Central memory CD8-positive, alpha-beta T cell (primary cell): ENCODE data around the gene PIEZO2.

ENCODE experiments used
- ATAC-seq: fragments of 150-1000 bp; cut with Tn5 transposase; replicated peaks from 2 replicates; pipeline ENCODE4 v1.10.0; 2022; ENCODE audit warnings: mild to moderate bottlenecking, moderate FRiP score, moderate number of reproducible peaks; ENCODE audit not compliant: poor library complexity, severe bottlenecking; ENCODE audit errors: extremely low read depth
- DNase-seq, 2 donors: peaks; one replicate each; pipeline ENCODE4 v3.0.0; 2021; ENCODE audit warnings: low spot score in 2 of 2
- H3K27ac Mint-ChIP-seq: one replicate; pipeline ENCODE4 v1.8.0; 2022; ENCODE audit warnings: low read depth, mild to moderate bottlenecking, moderate library complexity, mixed read lengths
- H3K27me3 Mint-ChIP-seq: one replicate; pipeline ENCODE4 v1.8.0; 2022; ENCODE audit warnings: mixed read lengths
- H3K36me3 Mint-ChIP-seq: one replicate; pipeline ENCODE4 v1.8.0; 2022; ENCODE audit warnings: mild to moderate bottlenecking, moderate library complexity, mixed read lengths; ENCODE audit not compliant: insufficient read depth
- H3K4me1 Mint-ChIP-seq: one replicate; pipeline ENCODE4 v1.8.0; 2022; ENCODE audit warnings: mixed read lengths
- H3K4me3 Mint-ChIP-seq: one replicate; pipeline ENCODE4 v1.8.0; 2022; ENCODE audit warnings: mild to moderate bottlenecking, moderate library complexity, mixed read lengths
- H3K9me3 Mint-ChIP-seq: one replicate; pipeline ENCODE4 v1.8.0; 2022; ENCODE audit warnings: mixed read lengths

The PIEZO2 gene

GRCh38 chr18:11119550-11119949, 29.8 kb downstream of the PIEZO2 start:
- Mint-ChIP-seq H3K27ac (no peak overlapping the region), H3K4me3 (no peak overlapping the region), H3K36me3 (no peaks in the 10 kb centered on the region), H3K9me3 (no peaks in the 10 kb centered on the region), H3K27me3 (no peaks in the 10 kb centered on the region), H3K4me1 (no peaks in the 10 kb centered on the region)
- no peak for ATAC-seq
- DNase-seq: no peak

GRCh38 chr18:11118051-11118766, 31.2 kb downstream of the PIEZO2 start:
- H3K4me3 Mint-ChIP-seq: no peak overlapping the region
- H3K27ac Mint-ChIP-seq: no peak overlapping the region

GRCh38 chr18:11115276-11115675, 34.1 kb downstream of the PIEZO2 start:
- no peaks in the 10 kb centered on the region for H3K4me1 Mint-ChIP-seq
- ATAC-seq (no peak), DNase-seq (no peak)
- H3K4me3 Mint-ChIP-seq: no peak overlapping the region
- no peak overlapping the region for H3K27ac Mint-ChIP-seq
- no peaks in the 10 kb centered on the region for H3K9me3 Mint-ChIP-seq
- no peaks in the 10 kb centered on the region for H3K27me3 Mint-ChIP-seq
- H3K36me3 Mint-ChIP-seq: no peaks in the 10 kb centered on the region

More at GRCh38 chr18:11118051-11118766, 31.2 kb downstream of the PIEZO2 start:
- Mint-ChIP-seq H3K4me1 (no peaks in the 10 kb centered on the region), H3K36me3 (no peaks in the 10 kb centered on the region), H3K9me3 (no peaks in the 10 kb centered on the region), H3K27me3 (no peaks in the 10 kb centered on the region)
- ATAC-seq (no peak), DNase-seq (no peak)

- no peaks in the 10 kb centered on the region for H3K4me1 Mint-ChIP-seq
- no peaks in the 10 kb centered on the region for H3K9me3 Mint-ChIP-seq
- no peak overlapping the region for H3K4me3 Mint-ChIP-seq
- no peak overlapping the region for H3K27ac Mint-ChIP-seq
- ATAC-seq (no peak), DNase-seq (no peak)
- H3K36me3 Mint-ChIP-seq: no peaks in the 10 kb centered on the region
- no peaks in the 10 kb centered on the region for H3K27me3 Mint-ChIP-seq
Observed at GRCh38 chr18:11114653-11115052, 34.7 kb downstream of the PIEZO2 start.

- Mint-ChIP-seq H3K9me3 (no peaks in the 10 kb centered on the region), H3K27me3 (no peaks in the 10 kb centered on the region), H3K4me1 (no peaks in the 10 kb centered on the region), H3K27ac (no peak overlapping the region), H3K4me3 (no peak overlapping the region), H3K36me3 (no peaks in the 10 kb centered on the region)
- DNase-seq (no peak), ATAC-seq (no peak)
Observed at GRCh38 chr18:11113937-11114336, 35.4 kb downstream of the PIEZO2 start.

- Mint-ChIP-seq H3K27ac (no peak overlapping the region), H3K4me3 (no peak overlapping the region), H3K4me1 (no peaks in the 10 kb centered on the region), H3K27me3 (no peaks in the 10 kb centered on the region), H3K9me3 (no peaks in the 10 kb centered on the region), H3K36me3 (no peaks in the 10 kb centered on the region)
- ATAC-seq: no peak
- DNase-seq: no peak
Observed at GRCh38 chr18:11113046-11113548, 36.3 kb downstream of the PIEZO2 start.

- no peaks in the 10 kb centered on the region for H3K4me1 Mint-ChIP-seq
- no peaks in the 10 kb centered on the region for H3K36me3 Mint-ChIP-seq
- no peaks in the 10 kb centered on the region for H3K27me3 Mint-ChIP-seq
- DNase-seq (no peak), ATAC-seq (no peak)
- H3K9me3 Mint-ChIP-seq: no peaks in the 10 kb centered on the region
- no peak overlapping the region for H3K27ac Mint-ChIP-seq
- no peak overlapping the region for H3K4me3 Mint-ChIP-seq
Observed at GRCh38 chr18:11112286-11112685, 37.1 kb downstream of the PIEZO2 start.

GRCh38 chr18:11110509-11110908, 38.9 kb downstream of the PIEZO2 start:
- no peaks in the 10 kb centered on the region for H3K36me3 Mint-ChIP-seq
- no peaks in the 10 kb centered on the region for H3K27me3 Mint-ChIP-seq
- ATAC-seq: no peak
- no peaks in the 10 kb centered on the region for H3K9me3 Mint-ChIP-seq
- H3K4me1 Mint-ChIP-seq: no peaks in the 10 kb centered on the region
- no peak overlapping the region for H3K4me3 Mint-ChIP-seq
- no peak overlapping the region for H3K27ac Mint-ChIP-seq
- no peak for DNase-seq

GRCh38 chr18:11108947-11109346, 40.4 kb downstream of the PIEZO2 start:
- no peak for ATAC-seq
- H3K4me3 Mint-ChIP-seq: no peak overlapping the region

GRCh38 chr18:11106894-11107293, 42.5 kb downstream of the PIEZO2 start:
- Mint-ChIP-seq H3K4me3 (no peak overlapping the region), H3K4me1 (no peaks in the 10 kb centered on the region), H3K27me3 (no peaks in the 10 kb centered on the region), H3K27ac (no peak overlapping the region), H3K9me3 (no peaks in the 10 kb centered on the region), H3K36me3 (no peaks in the 10 kb centered on the region)
- ATAC-seq (no peak), DNase-seq (no peak)

More at GRCh38 chr18:11108947-11109346, 40.4 kb downstream of the PIEZO2 start:
- Mint-ChIP-seq H3K9me3 (no peaks in the 10 kb centered on the region), H3K27ac (no peak overlapping the region), H3K36me3 (no peaks in the 10 kb centered on the region), H3K4me1 (no peaks in the 10 kb centered on the region), H3K27me3 (no peaks in the 10 kb centered on the region)
- no peak for DNase-seq

GRCh38 chr18:11105463-11105862, 43.9 kb downstream of the PIEZO2 start:
- no peaks in the 10 kb centered on the region for H3K4me1 Mint-ChIP-seq
- no peaks in the 10 kb centered on the region for H3K9me3 Mint-ChIP-seq
- H3K36me3 Mint-ChIP-seq: no peaks in the 10 kb centered on the region
- H3K27me3 Mint-ChIP-seq: no peaks in the 10 kb centered on the region
- no peak overlapping the region for H3K27ac Mint-ChIP-seq
- ATAC-seq (no peak), DNase-seq (no peak)
- H3K4me3 Mint-ChIP-seq: no peak overlapping the region

- H3K4me1 Mint-ChIP-seq: no peaks in the 10 kb centered on the region
- DNase-seq: no peak
- no peaks in the 10 kb centered on the region for H3K27me3 Mint-ChIP-seq
- no peak overlapping the region for H3K4me3 Mint-ChIP-seq
- no peaks in the 10 kb centered on the region for H3K36me3 Mint-ChIP-seq
- H3K27ac Mint-ChIP-seq: no peak overlapping the region
- no peak for ATAC-seq
- no peaks in the 10 kb centered on the region for H3K9me3 Mint-ChIP-seq
Observed at GRCh38 chr18:11104307-11104706, 45.1 kb downstream of the PIEZO2 start.

GRCh38 chr18:11096839-11097750, 52.3 kb downstream of the PIEZO2 start:
- no peak for DNase-seq
- Mint-ChIP-seq H3K4me1 (no peaks in the 10 kb centered on the region), H3K9me3 (no peaks in the 10 kb centered on the region), H3K36me3 (no peaks in the 10 kb centered on the region), H3K27ac (no peak overlapping the region), H3K27me3 (no peaks in the 10 kb centered on the region), H3K4me3 (no peak overlapping the region)
- no peak for ATAC-seq
